Suprapubic skin (tissue), 4 donors: ENCODE data around the gene SETD7. TPM values are rescaled to one million over a fixed set of nuclear protein-coding genes. Genes with fewer than 3 reads are reported as not detected.

ENCODE experiments used
- DNase-seq, 2 donors: peaks; one replicate each; pipeline ENCODE4 v3.0.0-alpha.2; 2019; ENCODE audit warnings: low spot score in 2 of 2
- H3K27ac ChIP-seq: fragments of 200-600 bp; sonication (generic); one replicate; pipeline ENCODE4 v1.5.1; 2019
- H3K27me3 ChIP-seq: fragments of 200-600 bp; sonication (generic); one replicate; pipeline ENCODE4 v1.5.1; 2019
- H3K36me3 ChIP-seq: fragments of 200-600 bp; sonication (generic); one replicate; pipeline ENCODE4 v1.5.1; 2019
- H3K4me1 ChIP-seq: fragments of 200-600 bp; sonication (generic); one replicate; pipeline ENCODE4 v1.5.1; 2019
- H3K4me3 ChIP-seq: fragments of 200-600 bp; sonication (generic); one replicate; pipeline ENCODE4 v1.5.1; 2019; ENCODE audit warnings: mild to moderate bottlenecking
- H3K9me3 ChIP-seq: fragments of 200-600 bp; sonication (generic); one replicate; pipeline ENCODE4 v1.5.1; 2019
- CTCF ChIP-seq, 2 donors: fragments of 200-600 bp in 1 of 2; fragments of 450-650 bp in 1 of 2; sonication (generic) in 1 of 2; IDR thresholded peaks; one replicate each; pipeline ENCODE4 v1.5.1; 2016 to 2019; ENCODE audit warnings: antibody characterized with exemption in 2 of 2, mild to moderate bottlenecking in 1 of 2, moderate library complexity in 1 of 2
- EP300 ChIP-seq: sonication (generic); formaldehyde crosslinking; IDR thresholded peaks from one replicate; pipeline ENCODE4 v1.6.1; 2017; ENCODE audit warnings: antibody characterized with exemption
- POLR2A ChIP-seq, 2 donors: fragments of 450-650 bp; IDR thresholded peaks; one replicate each; pipeline ENCODE4 v1.6.1; 2017; ENCODE audit warnings: antibody characterized with exemption in 2 of 2, mild to moderate bottlenecking in 2 of 2, moderate library complexity in 2 of 2
- POLR2AphosphoS5 ChIP-seq, 3 donors: sonication (generic); formaldehyde crosslinking; IDR thresholded peaks; one replicate each; pipeline ENCODE4 v1.6.1; 2017; ENCODE audit warnings: antibody characterized with exemption in 3 of 3
- WGBS: methylation state at CpG from one replicate; pipeline ENCODE4 v1.1.5; 2018; 5-methylcytosine and 5-hydroxymethylcytosine counted together
- total RNA-seq, 4 donors: library from RNA; depleted of rRNA; stranded (reverse); fragments of >200 nt; gene quantifications; one replicate each; pipeline ENCODE4 v1.1.0, GENCODE V29; 2016

The SETD7 gene
- total RNA-seq, 4 donors from 2014 or later, result 41.8 to 46.6 (median 43.9) TPM

- no peaks in the 10 kb centered on the region for H3K27me3 ChIP-seq
- WGBS, result 48% methylated on average over 3 of the region's 3 CpGs
- H3K4me3 ChIP-seq, result no peak overlapping the region
- no peaks in the 10 kb centered on the region for H3K9me3 ChIP-seq
- DNase-seq, result no peak
- H3K36me3 ChIP-seq, result no peaks in the 10 kb centered on the region
- no peak overlapping the region for H3K27ac ChIP-seq
- peaks cover 4% of the 10 kb centered on the region for H3K4me1 ChIP-seq
- TF ChIP-seq POLR2A (IDR thresholded peaks at IDR 0.05) (no peak), EP300 (no peak), CTCF (IDR thresholded peaks at IDR 0.05) (no peak), POLR2AphosphoS5 (IDR thresholded peaks at IDR 0.05) (no peak)
Measured at GRCh38 chr4:139501117-139501516, 54.9 kb downstream of the SETD7 start.

DNA sequence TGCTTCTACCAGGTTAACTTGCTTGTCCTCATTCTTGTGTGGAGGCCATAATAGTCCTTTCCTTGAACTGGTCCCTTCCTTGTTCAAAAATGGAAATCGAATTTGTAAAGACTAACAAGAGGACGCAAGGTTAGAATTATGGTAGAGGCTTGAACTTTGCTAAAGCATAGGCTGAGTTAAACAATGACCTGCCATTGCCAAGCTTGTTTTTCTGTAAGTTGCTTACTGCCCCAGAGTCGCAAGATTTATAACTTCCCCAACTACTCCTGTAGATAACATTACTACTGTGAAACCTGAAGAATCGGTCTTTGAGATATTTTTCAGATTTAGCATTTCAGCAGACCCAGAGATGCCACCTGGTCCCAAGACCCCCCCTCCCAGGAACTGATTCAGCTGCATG is 56.8 kb downstream of the SETD7 start:
- no peak for TF ChIP-seq CTCF (IDR thresholded peaks at IDR 0.05)
- WGBS, result 75% methylated on average over 4 of the region's 4 CpGs
- no peak for DNase-seq
- no peak overlapping the region for H3K27ac ChIP-seq
- no peak overlapping the region for H3K4me3 ChIP-seq
- peaks cover 4% of the 10 kb centered on the region for H3K4me1 ChIP-seq
- H3K36me3 ChIP-seq, result no peaks in the 10 kb centered on the region
- H3K9me3 ChIP-seq, result no peaks in the 10 kb centered on the region
- H3K27me3 ChIP-seq, result no peaks in the 10 kb centered on the region

GRCh38 chr4:139493176-139493575 is 62.8 kb downstream of the SETD7 start:
- 71% methylated on average over 4 of the region's 4 CpGs for WGBS
- H3K4me3 ChIP-seq, result no peak overlapping the region
- TF ChIP-seq EP300 (no peak), CTCF (IDR thresholded peaks at IDR 0.05) (no peak), POLR2A (IDR thresholded peaks at IDR 0.05) (no peak), POLR2AphosphoS5 (IDR thresholded peaks at IDR 0.05) (no peak)
- no peaks in the 10 kb centered on the region for H3K27me3 ChIP-seq
- no peak for DNase-seq
- H3K27ac ChIP-seq, result no peak overlapping the region
- H3K4me1 ChIP-seq, result no peaks in the 10 kb centered on the region
- H3K36me3 ChIP-seq, result no peaks in the 10 kb centered on the region
- H3K9me3 ChIP-seq, result no peaks in the 10 kb centered on the region

- H3K27ac ChIP-seq, result no peak overlapping the region
- WGBS, result 92% methylated on average over 2 of the region's 2 CpGs
- no peak for TF ChIP-seq POLR2AphosphoS5 (IDR thresholded peaks at IDR 0.05)
- TF ChIP-seq POLR2A (IDR thresholded peaks at IDR 0.05), result no peak
- no peak for TF ChIP-seq EP300
- TF ChIP-seq CTCF (IDR thresholded peaks at IDR 0.05), result no peak
- H3K4me3 ChIP-seq, result no peak overlapping the region
- no peaks in the 10 kb centered on the region for H3K27me3 ChIP-seq
- H3K36me3 ChIP-seq, result no peaks in the 10 kb centered on the region
- no peak for DNase-seq
- no peaks in the 10 kb centered on the region for H3K4me1 ChIP-seq
- H3K9me3 ChIP-seq, result no peaks in the 10 kb centered on the region
Measured at GRCh38 chr4:139492429-139492828, 63.6 kb downstream of the SETD7 start.

DNA sequence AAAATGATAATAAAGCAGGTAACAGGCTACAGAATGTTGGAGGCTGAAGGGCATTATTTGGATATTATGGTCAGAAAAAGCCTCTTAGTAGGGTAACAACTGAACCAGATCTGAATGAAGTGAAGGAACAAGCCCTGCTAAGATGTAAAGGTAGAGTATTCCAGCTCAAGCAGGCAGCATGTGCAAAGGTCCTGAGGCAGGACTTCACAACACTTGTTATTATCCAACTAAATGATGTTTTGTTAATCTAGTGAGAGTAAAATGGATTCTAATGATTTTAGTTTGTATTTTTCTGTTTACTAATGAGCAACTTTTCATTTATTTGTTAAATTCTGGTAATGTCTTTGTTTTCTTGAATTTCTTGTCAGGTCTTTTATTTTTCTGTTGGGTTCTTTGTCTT is 66.4 kb downstream of the SETD7 start:
- no peaks in the 10 kb centered on the region for H3K36me3 ChIP-seq
- H3K27me3 ChIP-seq, result no peaks in the 10 kb centered on the region
- TF ChIP-seq POLR2A (IDR thresholded peaks at IDR 0.05) (no peak), CTCF (IDR thresholded peaks at IDR 0.05) (no peak), POLR2AphosphoS5 (IDR thresholded peaks at IDR 0.05) (no peak), EP300 (no peak)
- DNase-seq, result no peak
- no peak overlapping the region for H3K4me3 ChIP-seq
- no peaks in the 10 kb centered on the region for H3K4me1 ChIP-seq
- no peak overlapping the region for H3K27ac ChIP-seq
- no peaks in the 10 kb centered on the region for H3K9me3 ChIP-seq
